ENCODE data around the gene THAP4.

The THAP4 gene

DNA sequence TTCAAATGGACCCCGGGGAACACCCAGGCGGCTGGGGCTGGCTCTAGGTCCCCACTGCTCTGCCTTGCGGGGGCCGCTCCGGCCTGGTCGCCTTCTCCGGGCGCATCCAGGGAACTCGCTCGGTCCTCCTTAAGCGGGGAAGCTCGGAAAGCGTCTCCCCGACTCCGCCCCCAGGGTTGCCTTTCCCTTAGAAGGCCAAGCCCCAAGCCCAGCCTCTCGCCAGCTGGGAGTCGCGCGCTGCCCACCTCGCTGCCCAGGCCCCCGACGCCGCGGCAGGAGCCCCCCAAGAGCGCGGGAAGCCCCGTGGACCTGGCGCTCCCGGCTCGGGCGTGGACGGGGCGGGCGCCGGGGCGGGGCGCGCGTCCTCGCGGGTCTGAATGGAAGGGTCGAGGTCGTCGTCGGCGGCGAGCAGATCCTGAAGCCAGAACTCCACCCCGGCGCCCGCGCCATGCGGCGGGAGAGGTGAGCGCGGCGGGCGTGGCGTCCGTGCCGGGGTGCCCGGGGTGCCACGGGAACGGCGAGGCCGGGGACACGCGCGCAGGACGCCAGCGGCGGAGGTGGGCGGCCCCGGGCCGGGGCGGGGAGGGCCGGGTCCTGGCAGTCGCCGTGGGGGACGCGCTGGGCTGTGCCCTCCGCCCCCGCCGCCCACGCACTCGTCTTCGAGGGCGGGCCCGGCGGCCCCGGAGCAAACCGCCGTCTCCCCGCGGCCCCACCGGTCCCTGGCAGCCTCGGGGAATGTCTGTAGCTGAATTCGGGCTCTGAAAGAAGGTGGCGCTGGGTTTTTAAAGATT, 78.2 kb downstream of the THAP4 start, which contains the start of gene BOK:
Gene BOK, plus strand, starts transcription at position 214 of the 791 bp plus-strand sequence. CDS start 739 bp downstream, outside the sequence.
- TF ChIP-seq, protein P1, sequence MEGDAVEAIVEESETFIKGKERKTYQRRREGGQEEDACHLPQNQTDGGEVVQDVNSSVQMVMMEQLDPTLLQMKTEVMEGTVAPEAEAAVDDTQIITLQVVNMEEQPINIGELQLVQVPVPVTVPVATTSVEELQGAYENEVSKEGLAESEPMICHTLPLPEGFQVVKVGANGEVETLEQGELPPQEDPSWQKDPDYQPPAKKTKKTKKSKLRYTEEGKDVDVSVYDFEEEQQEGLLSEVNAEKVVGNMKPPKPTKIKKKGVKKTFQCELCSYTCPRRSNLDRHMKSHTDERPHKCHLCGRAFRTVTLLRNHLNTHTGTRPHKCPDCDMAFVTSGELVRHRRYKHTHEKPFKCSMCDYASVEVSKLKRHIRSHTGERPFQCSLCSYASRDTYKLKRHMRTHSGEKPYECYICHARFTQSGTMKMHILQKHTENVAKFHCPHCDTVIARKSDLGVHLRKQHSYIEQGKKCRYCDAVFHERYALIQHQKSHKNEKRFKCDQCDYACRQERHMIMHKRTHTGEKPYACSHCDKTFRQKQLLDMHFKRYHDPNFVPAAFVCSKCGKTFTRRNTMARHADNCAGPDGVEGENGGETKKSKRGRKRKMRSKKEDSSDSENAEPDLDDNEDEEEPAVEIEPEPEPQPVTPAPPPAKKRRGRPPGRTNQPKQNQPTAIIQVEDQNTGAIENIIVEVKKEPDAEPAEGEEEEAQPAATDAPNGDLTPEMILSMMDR (IDR thresholded peaks at IDR 0.05), result no peak

DNA sequence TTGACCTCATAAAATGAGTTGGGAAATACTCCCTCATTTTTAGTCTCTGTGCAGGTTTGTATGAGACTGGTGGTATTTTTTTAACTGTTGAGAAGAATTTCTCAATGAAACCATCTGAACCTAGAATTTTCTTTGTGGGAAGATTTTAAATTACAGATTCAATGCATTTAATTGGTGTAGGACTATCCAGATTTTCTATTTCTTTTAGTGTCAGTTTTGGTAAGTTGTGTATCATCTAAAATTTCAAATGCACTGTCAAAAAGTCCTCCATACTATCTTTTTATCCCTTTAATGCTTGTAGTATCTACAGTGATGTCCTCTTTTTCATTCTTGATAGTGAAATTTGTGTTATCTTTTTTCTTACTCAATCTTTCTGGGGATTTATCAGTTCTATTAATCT, 80.2 kb downstream of the THAP4 start:
- TF ChIP-seq, protein P1 (IDR thresholded peaks at IDR 0.05), result no peak

DNA sequence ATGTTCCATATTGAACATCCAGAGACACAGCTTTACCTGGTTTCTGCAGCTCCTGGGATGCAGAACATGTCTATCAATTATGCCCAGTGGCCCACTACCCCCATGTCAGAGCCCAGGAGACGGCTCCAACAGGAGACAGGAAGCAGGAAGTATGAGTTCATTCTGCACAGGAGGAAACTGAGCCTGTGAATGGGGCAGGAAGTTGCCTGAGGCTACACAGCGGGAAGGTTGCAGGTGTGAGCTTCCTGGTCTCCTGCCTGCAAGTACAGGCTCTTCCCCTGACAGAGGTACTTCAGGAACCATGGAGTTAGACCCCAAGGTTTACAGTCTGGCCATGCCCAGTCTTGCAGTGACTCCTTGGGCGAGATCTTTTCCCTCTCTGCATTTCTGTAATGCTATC, 81.2 kb downstream of the THAP4 start:
- TF ChIP-seq, protein P1 (IDR thresholded peaks at IDR 0.05), result no peak

DNA sequence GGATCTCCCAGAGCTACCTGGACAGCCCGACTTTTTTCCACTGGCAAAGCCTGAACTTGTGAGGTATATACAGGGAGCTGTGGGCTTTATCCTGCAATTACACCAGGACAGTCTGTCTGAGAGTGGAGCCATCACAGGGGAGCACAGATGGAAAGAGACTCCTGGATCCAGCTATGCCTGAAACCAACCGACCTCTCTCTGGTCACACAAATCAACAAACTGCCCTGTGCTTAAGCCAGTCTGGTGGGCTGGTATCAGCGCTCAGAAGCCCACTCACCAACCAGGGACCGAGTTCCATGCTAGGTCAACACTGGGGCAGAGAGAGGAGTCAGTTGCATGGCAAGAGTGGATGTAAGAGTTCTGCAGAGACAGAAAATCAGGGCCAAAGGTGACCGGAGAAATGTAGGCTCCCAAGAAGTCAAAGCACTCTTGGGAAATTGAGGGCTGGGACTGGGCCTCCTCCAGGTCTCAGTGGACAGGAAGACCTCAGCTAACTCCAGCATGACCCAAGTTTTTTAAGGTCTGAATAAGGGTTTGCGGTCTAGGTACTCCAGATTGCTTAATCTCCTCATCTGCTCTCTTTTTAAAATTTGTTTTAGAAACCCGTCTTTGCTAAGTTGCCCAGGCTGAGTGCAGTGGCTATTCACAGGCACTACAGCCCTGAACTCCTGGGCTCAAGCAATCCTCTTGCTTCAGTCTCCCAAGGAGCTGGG, 82.2 kb downstream of the THAP4 start:
- TF ChIP-seq, protein P1 (IDR thresholded peaks at IDR 0.05), result no peak

DNA sequence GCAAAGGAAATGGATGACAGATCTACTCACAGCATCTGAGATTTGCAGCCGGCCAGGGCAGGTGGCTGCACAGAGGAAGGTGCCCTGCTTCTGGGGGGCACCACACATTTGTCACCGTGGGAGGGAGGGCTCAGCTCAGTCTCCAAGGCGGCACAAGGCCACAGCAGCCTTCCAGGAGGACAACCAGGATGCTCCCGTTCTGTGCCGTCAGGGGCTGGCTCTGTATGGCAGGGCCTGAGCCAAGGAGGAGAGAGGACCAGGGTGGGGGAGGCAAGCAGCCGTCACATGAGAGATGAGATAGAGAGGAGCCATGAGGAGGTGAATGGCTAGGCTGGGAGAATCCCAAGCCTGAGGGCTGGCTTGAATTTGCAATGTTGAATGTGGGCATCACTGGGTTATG, 83.0 kb downstream of the THAP4 start:
- TF ChIP-seq, protein P1 (IDR thresholded peaks at IDR 0.05), result no peak

DNA sequence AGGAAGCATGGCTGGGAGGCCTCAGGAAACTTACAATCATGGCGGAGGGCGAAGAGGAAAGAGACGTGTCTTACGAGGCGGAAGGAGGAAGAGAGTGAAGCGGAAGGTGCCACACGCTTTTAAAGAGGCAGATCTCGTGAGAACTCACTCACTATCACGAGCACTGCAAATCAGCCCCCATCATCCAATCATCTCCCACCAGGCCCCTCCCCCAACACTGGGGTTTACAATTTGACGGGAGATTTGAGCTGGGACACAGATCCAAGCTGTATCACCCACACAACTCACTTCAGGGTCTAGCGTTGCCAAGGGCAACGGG, 83.5 kb downstream of the THAP4 start:
- TF ChIP-seq, protein P1 (IDR thresholded peaks at IDR 0.05), result no peak

DNA sequence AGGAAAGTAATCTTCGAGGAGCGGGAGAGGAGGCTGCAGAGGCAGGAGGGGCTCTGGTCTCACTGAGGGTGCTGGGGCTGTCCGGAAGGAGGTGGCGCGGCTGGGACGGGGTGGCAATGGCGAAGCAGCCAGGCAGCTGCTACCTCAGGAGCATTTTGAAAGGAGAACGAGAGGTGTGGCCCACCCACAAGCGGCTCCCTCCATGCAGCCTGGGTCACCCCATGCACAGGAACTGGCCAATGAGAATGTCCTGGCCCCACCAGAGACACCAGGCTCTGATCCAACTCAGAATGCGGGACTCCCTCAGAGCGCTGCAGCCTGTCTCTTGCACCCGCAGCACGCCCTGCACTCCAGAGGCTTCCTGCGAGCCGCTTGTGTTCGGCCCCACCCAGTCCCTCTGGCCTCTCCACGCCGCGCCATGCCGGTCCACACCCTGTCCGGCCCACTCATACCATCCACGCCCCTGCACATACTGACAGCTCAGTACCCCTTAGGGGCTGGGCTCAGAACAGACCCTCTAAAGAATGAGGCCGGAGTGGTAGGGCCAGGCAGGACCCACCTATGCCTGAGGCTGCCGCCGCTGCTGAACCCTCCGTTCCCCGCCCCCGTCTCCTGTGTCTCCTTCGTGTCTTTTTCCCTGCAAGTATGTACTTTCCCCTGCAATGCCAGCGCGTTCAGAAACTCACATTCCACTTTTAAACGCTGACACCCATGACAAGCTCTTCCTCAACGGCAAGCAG, 84.8 kb downstream of the THAP4 start:
- TF ChIP-seq, protein P1 (IDR thresholded peaks at IDR 0.05), result no peak

All from LNCAP (cell line).